Measurements from ENCODE around the gene ARHGEF16.

DNA sequence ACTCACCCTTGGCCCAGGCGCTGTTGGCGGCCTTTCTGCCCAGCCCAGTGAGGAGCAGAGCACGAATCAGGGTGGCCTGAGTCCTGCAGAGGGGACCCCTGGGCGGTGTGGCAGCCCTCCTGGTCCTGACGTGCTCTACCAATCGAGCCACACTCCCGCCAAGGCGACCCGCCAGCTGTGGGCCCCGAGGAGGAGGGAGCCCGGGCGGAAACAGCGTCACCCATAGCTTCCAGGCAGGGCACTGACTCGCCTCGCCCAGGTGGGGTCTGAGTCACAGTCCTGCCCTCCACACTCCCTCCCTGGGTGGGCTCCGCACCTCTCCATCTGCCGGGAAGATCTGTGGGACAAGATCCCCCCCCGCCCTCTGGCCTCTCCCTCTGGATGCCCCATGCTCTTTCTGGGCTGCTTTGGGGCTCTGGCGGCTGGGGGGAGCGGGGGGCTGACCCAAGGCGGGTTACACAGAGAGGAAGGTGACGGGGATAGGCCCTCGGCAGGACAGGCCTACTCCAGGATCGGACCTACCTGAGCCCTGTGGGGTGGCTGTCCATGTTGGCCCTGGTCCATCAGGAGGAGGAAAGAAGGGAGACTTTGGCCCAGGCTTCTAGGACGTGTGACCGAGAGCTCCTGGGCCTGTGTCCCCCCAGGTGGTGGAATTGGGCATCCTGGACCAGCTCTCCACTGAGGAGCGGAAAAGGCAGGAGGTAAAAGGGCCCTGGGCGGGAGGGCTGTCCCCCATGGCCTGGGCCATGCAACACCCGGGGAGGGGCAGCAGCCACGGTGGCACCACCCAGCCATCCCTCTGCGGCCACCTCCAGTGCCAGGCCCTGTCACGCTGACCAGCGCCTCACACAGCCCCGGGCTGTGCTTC is 14.0 kb downstream of the ARHGEF16 start:
- TF ChIP-seq, protein P1, sequence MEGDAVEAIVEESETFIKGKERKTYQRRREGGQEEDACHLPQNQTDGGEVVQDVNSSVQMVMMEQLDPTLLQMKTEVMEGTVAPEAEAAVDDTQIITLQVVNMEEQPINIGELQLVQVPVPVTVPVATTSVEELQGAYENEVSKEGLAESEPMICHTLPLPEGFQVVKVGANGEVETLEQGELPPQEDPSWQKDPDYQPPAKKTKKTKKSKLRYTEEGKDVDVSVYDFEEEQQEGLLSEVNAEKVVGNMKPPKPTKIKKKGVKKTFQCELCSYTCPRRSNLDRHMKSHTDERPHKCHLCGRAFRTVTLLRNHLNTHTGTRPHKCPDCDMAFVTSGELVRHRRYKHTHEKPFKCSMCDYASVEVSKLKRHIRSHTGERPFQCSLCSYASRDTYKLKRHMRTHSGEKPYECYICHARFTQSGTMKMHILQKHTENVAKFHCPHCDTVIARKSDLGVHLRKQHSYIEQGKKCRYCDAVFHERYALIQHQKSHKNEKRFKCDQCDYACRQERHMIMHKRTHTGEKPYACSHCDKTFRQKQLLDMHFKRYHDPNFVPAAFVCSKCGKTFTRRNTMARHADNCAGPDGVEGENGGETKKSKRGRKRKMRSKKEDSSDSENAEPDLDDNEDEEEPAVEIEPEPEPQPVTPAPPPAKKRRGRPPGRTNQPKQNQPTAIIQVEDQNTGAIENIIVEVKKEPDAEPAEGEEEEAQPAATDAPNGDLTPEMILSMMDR (IDR thresholded peaks at IDR 0.05), result no peak
- TF ChIP-seq EP300 (IDR thresholded peaks at IDR 0.05), result no peak
